IMR-90 (cell line): ENCODE data around the gene EPHA6. TPM values are rescaled to one million over a fixed set of nuclear protein-coding genes. Genes with fewer than 3 reads are reported as not detected.

Experiments
- ATAC-seq: fragments of 200-7000 bp; cut with Tn5 transposase; 2 replicates; pipeline ENCODE4 v1.9.1; 2020; ENCODE audit warnings: low read depth, mild to moderate bottlenecking, moderate library complexity
- BruUV-seq: library from RNA; stranded (reverse); fragments of 400-500 nt; replicated peaks from 2 replicates; lab custom pipeline; 2021; lab: Mats Ljungman, UMichigan
- CTCF ChIA-PET: fragments of 300-600 bp; formaldehyde crosslinking; extraction: SDS; loops from one replicate; lab custom pipeline; 2021; ENCODE audit warnings: antibody characterized with exemption; lab: Yijun Ruan, JAX
- POLR2A ChIA-PET: fragments of 300-600 bp; sonication (Branson Sonifier 250); formaldehyde crosslinking; loops from one replicate; lab custom pipeline; 2022; ENCODE audit warnings: antibody characterized with exemption; ENCODE audit not compliant: unreplicated experiment; lab: Charles Lee
- DNase-seq: peaks from one replicate; pipeline ENCODE4 v3.0.0; 2013
- H2AFZ ChIP-seq: replicated peaks from 2 replicates; pipeline ENCODE3; 2013; ENCODE audit warnings: low read length, mild to moderate bottlenecking; ENCODE audit not compliant: poor library complexity
- H2AK5ac ChIP-seq: 2 replicates; pipeline ENCODE4 v1.6.1; 2013; ENCODE audit warnings: low read depth, low read length, inconsistent platforms
- H2AK9ac ChIP-seq: replicated peaks from 2 replicates; pipeline ENCODE3; 2013; ENCODE audit warnings: mild to moderate bottlenecking, low read depth, low read length, moderate library complexity; ENCODE audit not compliant: poor library complexity
- H2BK120ac ChIP-seq: 2 replicates; pipeline ENCODE4 v1.6.1; 2013; ENCODE audit warnings: low read depth, low read length, inconsistent platforms
- H2BK15ac ChIP-seq: 3 replicates; pipeline ENCODE4 v1.6.1; 2013; ENCODE audit warnings: low read depth, low read length, inconsistent platforms
- H2BK20ac ChIP-seq: 2 replicates; pipeline ENCODE4 v1.6.1; 2013; ENCODE audit warnings: low read depth, mild to moderate bottlenecking, inconsistent platforms, low read length, moderate library complexity
- H2BK5ac ChIP-seq: 2 replicates; pipeline ENCODE4 v1.6.1; 2013; ENCODE audit warnings: mild to moderate bottlenecking, low read depth, low read length, inconsistent platforms; ENCODE audit not compliant: poor library complexity, severe bottlenecking
- H3K14ac ChIP-seq: replicated peaks from 2 replicates; pipeline ENCODE4 v1.6.1; 2013; ENCODE audit warnings: low read depth, low read length, inconsistent platforms
- H3K18ac ChIP-seq: 2 replicates; pipeline ENCODE4 v1.6.1; 2013; ENCODE audit warnings: low read depth, low read length, control low read depth
- H3K23ac ChIP-seq: 2 replicates; pipeline ENCODE4 v1.6.1; 2013; ENCODE audit warnings: low read depth, low read length, inconsistent platforms
- H3K27ac ChIP-seq: 2 replicates; pipeline ENCODE4 v1.5.1; 2013; ENCODE audit warnings: mild to moderate bottlenecking, control low read depth, low read length; ENCODE audit not compliant: insufficient read depth
- H3K27me3 ChIP-seq: 2 replicates; pipeline ENCODE4 v1.6.1; 2013; ENCODE audit warnings: low read length; ENCODE audit not compliant: control insufficient read depth, insufficient read depth
- H3K36me3 ChIP-seq: 2 replicates; pipeline ENCODE4 v1.6.1; 2013; ENCODE audit warnings: low read length, mixed read lengths; ENCODE audit not compliant: control insufficient read depth, insufficient read depth
- H3K4ac ChIP-seq: 2 replicates; pipeline ENCODE4 v1.6.1; 2013; ENCODE audit warnings: low read depth, low read length, inconsistent platforms
- H3K4me1 ChIP-seq: 2 replicates; pipeline ENCODE4 v1.6.1; 2013; ENCODE audit warnings: low read length, mixed read lengths; ENCODE audit not compliant: control insufficient read depth, insufficient read depth
- H3K4me2 ChIP-seq: 2 replicates; pipeline ENCODE4 v1.6.1; 2013; ENCODE audit warnings: low read depth, mild to moderate bottlenecking, control low read depth, low read length, moderate library complexity
- H3K4me3 ChIP-seq: 2 replicates; pipeline ENCODE4 v1.5.1; 2013; ENCODE audit warnings: low read depth, mild to moderate bottlenecking, control low read depth, low read length, moderate library complexity; ENCODE audit not compliant: insufficient read depth
- H3K56ac ChIP-seq: 2 replicates; pipeline ENCODE4 v1.6.1; 2013; ENCODE audit warnings: low read length, inconsistent platforms; ENCODE audit not compliant: insufficient read depth; ENCODE audit errors: extremely low read depth
- H3K79me1 ChIP-seq, 2 experiments: 2 replicates each; pipeline ENCODE4 v1.6.1; 2013; ENCODE audit warnings: low read length in 2 of 2, inconsistent platforms in 1 of 2, low read depth in 1 of 2
- H3K9ac ChIP-seq: 2 replicates; pipeline ENCODE4 v1.6.1; 2013; ENCODE audit warnings: low read depth, low read length, control low read depth
- H3K9me1 ChIP-seq: 2 replicates; pipeline ENCODE4 v1.6.1; 2013; ENCODE audit warnings: low read length, inconsistent platforms; ENCODE audit not compliant: insufficient read depth
- H3K9me3 ChIP-seq: 2 replicates; pipeline ENCODE4 v1.6.1; 2013; ENCODE audit warnings: low read length; ENCODE audit not compliant: control insufficient read depth, insufficient read depth
- H4K20me1 ChIP-seq: 2 replicates; pipeline ENCODE4 v1.6.1; 2013; ENCODE audit warnings: low read length, inconsistent platforms; ENCODE audit not compliant: insufficient read depth
- H4K5ac ChIP-seq: 2 replicates; pipeline ENCODE4 v1.6.1; 2013; ENCODE audit warnings: mild to moderate bottlenecking, low read depth, low read length, control low read depth
- H4K8ac ChIP-seq, 2 experiments: 2 replicates each; pipeline ENCODE4 v1.6.1; 2013; ENCODE audit warnings: low read depth in 2 of 2, low read length in 2 of 2, control low read depth in 1 of 2, inconsistent platforms in 1 of 2
- H4K91ac ChIP-seq: 2 replicates; pipeline ENCODE4 v1.6.1; 2013; ENCODE audit warnings: low read depth, low read length, inconsistent platforms; ENCODE audit not compliant: insufficient read depth
- CEBPB ChIP-seq: IDR thresholded peaks from 2 replicates; pipeline ENCODE4 v1.6.1; 2012; ENCODE audit warnings: low read depth, low read length, improper control_type of control experiment
- FOS ChIP-seq: fragments of 150-350 bp; IDR thresholded peaks from 2 replicates; pipeline ENCODE4 v1.6.1; 2016; ENCODE audit warnings: low read depth, low read length
- MAFK ChIP-seq: IDR thresholded peaks from 2 replicates; pipeline ENCODE4 v1.6.1; 2012; ENCODE audit warnings: low read depth, low read length, improper control_type of control experiment
- RFX5 ChIP-seq: IDR thresholded peaks from 2 replicates; pipeline ENCODE4 v1.8.0; 2012; ENCODE audit warnings: low read depth, mild to moderate bottlenecking, low read length, moderate library complexity
- WGBS, 2 experiments: methylation state at CpG; one replicate each; pipeline versions ENCODE4 v1.1.5 to v1.1.7; 2013; ENCODE audit warnings: missing lambda C conversion rate in 2 of 2; ENCODE audit not compliant: insufficient read length in 1 of 2; ENCODE audit errors: extremely low coverage in 2 of 2; 5-methylcytosine and 5-hydroxymethylcytosine counted together
- dilution Hi-C: fragments of 300-500 bp; cut with HindIII; formaldehyde crosslinking; loops from one replicate; pipeline ENCODE4 v1.14.3; 2018; ENCODE audit warnings: low sequenced_read_pairs; ENCODE audit not compliant: unreplicated experiment
- in situ Hi-C: fragments of 300-500 bp; cut with MboI; formaldehyde crosslinking; loops from 3 replicates; pipeline ENCODE4 v1.14.3; 2019; ENCODE audit warnings: low sequenced_read_pairs, inconsistent platforms, mixed read lengths
- intact Hi-C: fragments of 100-400 bp; cut with micrococcal nuclease; formaldehyde crosslinking; loops from 2 replicates; pipeline ENCODE4 v1.10.0; 2022
- polyA plus RNA-seq, 3 experiments: library from polyadenylated mRNA; depleted of rRNA; stranded (reverse); fragments of >200 nt; gene quantifications; 2 replicates each; pipeline ENCODE4 v1.2.3, GENCODE V29; 2012; ENCODE audit warnings: low replicate concordance in 1 of 3
- total RNA-seq: library from RNA; depleted of rRNA; stranded (reverse); fragments of >200 nt; gene quantifications from 2 replicates; pipeline ENCODE4 v1.2.3, GENCODE V29; 2012
- TF ChIP-seq, protein P1 (sequence below): fragments of 150-350 bp; IDR thresholded peaks from 2 replicates; pipeline ENCODE4 v1.6.1; 2017; ENCODE audit warnings: mild to moderate bottlenecking, antibody characterized with exemption, low read length, low read depth
- TF ChIP-seq, protein P2 (sequence below): fragments of 150-350 bp; IDR thresholded peaks from 2 replicates; pipeline ENCODE4 v1.6.1; 2016; ENCODE audit warnings: low read depth, mild to moderate bottlenecking, low read length, moderate library complexity, borderline replicate concordance

EPHA6 gene
- total and polyA plus RNA-seq, 2 of the 4 experiments (the other 2 are of a cell fraction) = not detected

DNA sequence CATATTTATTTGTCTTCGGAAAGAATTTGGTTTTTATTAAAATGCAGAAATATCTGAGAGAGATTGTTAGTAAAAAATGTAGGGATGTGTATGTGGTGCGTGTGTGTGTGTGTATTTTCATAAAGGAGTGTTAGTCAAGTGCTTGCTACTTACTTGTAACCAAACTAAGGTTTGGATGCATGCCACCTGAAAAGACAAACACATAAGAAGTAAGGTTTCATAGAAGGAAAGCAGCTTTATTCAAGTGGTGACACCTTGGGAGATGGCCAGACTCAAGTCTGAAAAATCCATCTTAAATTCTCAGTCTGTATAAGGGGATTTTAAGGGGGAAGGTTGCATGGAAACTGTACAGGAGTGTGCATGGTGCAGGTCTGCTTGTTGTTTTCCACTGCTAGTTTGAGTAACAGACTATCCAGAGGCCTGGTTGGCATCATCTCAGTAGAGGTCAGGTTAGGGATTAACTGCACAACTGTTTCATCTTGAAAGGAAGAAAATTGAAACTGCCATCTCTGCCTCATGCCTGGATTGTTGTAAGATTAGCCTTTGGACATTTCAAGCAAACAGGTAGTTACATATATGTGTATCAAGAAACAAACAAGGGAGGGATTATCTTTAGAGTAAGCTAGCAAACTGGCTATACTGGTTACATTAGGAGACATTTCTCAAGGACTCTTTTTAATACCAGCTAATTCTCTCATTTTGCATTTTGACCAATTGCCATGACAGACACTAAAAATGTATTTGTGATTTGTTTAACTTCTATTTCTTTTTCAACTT, 196.7 kb downstream of the EPHA6 start:
- H3K18ac ChIP-seq = no peak overlapping the region
- ChIA-PET POLR2A (no interaction called here), CTCF (no interaction called here)
- H3K9ac ChIP-seq = no peak overlapping the region
- no peak overlapping the region for H3K23ac ChIP-seq
- H3K9me1 ChIP-seq = no peaks in the 10 kb centered on the region
- TF ChIP-seq, protein P1, sequence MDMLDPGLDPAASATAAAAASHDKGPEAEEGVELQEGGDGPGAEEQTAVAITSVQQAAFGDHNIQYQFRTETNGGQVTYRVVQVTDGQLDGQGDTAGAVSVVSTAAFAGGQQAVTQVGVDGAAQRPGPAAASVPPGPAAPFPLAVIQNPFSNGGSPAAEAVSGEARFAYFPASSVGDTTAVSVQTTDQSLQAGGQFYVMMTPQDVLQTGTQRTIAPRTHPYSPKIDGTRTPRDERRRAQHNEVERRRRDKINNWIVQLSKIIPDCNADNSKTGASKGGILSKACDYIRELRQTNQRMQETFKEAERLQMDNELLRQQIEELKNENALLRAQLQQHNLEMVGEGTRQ = no peak
- TF ChIP-seq, protein P2, sequence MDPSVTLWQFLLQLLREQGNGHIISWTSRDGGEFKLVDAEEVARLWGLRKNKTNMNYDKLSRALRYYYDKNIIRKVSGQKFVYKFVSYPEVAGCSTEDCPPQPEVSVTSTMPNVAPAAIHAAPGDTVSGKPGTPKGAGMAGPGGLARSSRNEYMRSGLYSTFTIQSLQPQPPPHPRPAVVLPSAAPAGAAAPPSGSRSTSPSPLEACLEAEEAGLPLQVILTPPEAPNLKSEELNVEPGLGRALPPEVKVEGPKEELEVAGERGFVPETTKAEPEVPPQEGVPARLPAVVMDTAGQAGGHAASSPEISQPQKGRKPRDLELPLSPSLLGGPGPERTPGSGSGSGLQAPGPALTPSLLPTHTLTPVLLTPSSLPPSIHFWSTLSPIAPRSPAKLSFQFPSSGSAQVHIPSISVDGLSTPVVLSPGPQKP = no peak
- TF ChIP-seq MAFK (no peak), FOS (no peak), RFX5 (no peak), CEBPB (no peak)
- H2AK9ac ChIP-seq = no peak overlapping the region
- 100% methylated on average over 1 of the region's 2 CpGs; no CpG with 5 or more reads in 1 of the 2 experiments for WGBS, 2 experiments
- no peak overlapping the region for H4K91ac ChIP-seq
- H3K4me1 ChIP-seq = no peaks in the 10 kb centered on the region
- peaks cover 10% of the 10 kb centered on the region for H3K9me3 ChIP-seq
- no peak overlapping the region for H3K4ac ChIP-seq
- no peak overlapping the region for H2BK5ac ChIP-seq
- H3K4me2 ChIP-seq = no peak overlapping the region
- dilution Hi-C loops = no loop called here
- no peak overlapping the region for H2BK15ac ChIP-seq
- no peak overlapping the region for H4K8ac ChIP-seq
- no peak overlapping the region for H4K5ac ChIP-seq
- no peaks in the 10 kb centered on the region for H3K79me1 ChIP-seq
- H3K27me3 ChIP-seq = no peaks in the 10 kb centered on the region
- H4K20me1 ChIP-seq = no peaks in the 10 kb centered on the region
- H2BK120ac ChIP-seq = no peak overlapping the region
- H3K14ac ChIP-seq = no peak overlapping the region
- H3K36me3 ChIP-seq = no peaks in the 10 kb centered on the region
- no peak overlapping the region for H2AFZ ChIP-seq
- no peak overlapping the region for H3K56ac ChIP-seq
- BruUV-seq = no TSS peak
- H3K27ac ChIP-seq = no peak overlapping the region
- no peak overlapping the region for H2AK5ac ChIP-seq
- DNase-seq = no peak
- intact Hi-C loops = no loop called here
- no peak overlapping the region for H3K4me3 ChIP-seq
- no peak overlapping the region for H2BK20ac ChIP-seq
- ATAC-seq = no peak
- in situ Hi-C loops = no loop called here
